CD14-positive monocyte (primary cell): Measurements from ENCODE around the gene TP53I3. TPM values are rescaled to one million over a fixed set of nuclear protein-coding genes. Genes with fewer than 3 reads are reported as not detected.

Source experiments
- DNase-seq, 3 donors: peaks; one replicate each; pipeline ENCODE4 v3.0.0-alpha.2; 2011 to 2022
- H2AFZ ChIP-seq: 2 replicates; pipeline ENCODE4 v1.6.0; 2012; ENCODE audit warnings: mild to moderate bottlenecking, low read depth, low read length, inconsistent platforms; ENCODE audit not compliant: insufficient read depth, poor library complexity, severe bottlenecking
- H3K27ac ChIP-seq, 2 donors: 1 replicate in 1 of 2; 2 replicates in 1 of 2; pipeline ENCODE4 v1.5.1; 2012 to 2013; ENCODE audit warnings: low read length in 2 of 2, control low read depth in 1 of 2, inconsistent platforms in 1 of 2, low read depth in 1 of 2, mild to moderate bottlenecking in 1 of 2
- H3K27me3 ChIP-seq, 2 donors: one replicate each; pipeline versions ENCODE4 v1.6.0 to v1.6.1; 2011 to 2013; ENCODE audit warnings: low read length in 2 of 2; ENCODE audit not compliant: control insufficient read depth in 2 of 2, insufficient read depth in 2 of 2
- H3K36me3 ChIP-seq, 2 donors: replicated peaks in 1 of 2; 1 replicate in 1 of 2; 2 replicates in 1 of 2; pipeline versions ENCODE4 v1.5.1 to v1.6.1; 2012 to 2013; ENCODE audit warnings: low read length in 2 of 2, control low read depth in 1 of 2, inconsistent platforms in 1 of 2, mild to moderate bottlenecking in 1 of 2; ENCODE audit not compliant: insufficient read depth in 2 of 2, control insufficient read depth in 1 of 2
- H3K4me1 ChIP-seq, 2 donors: 1 replicate in 1 of 2; 2 replicates in 1 of 2; pipeline versions ENCODE4 v1.5.1 to v1.6.1; 2012 to 2013; ENCODE audit warnings: low read length in 2 of 2, control low read depth in 1 of 2, inconsistent platforms in 1 of 2, mild to moderate bottlenecking in 1 of 2, moderate library complexity in 1 of 2; ENCODE audit not compliant: insufficient read depth in 2 of 2, control insufficient read depth in 1 of 2
- H3K4me2 ChIP-seq: replicated peaks from 2 replicates; pipeline ENCODE3; 2012; ENCODE audit warnings: low read length, moderate library complexity, mild to moderate bottlenecking; ENCODE audit not compliant: poor library complexity, severe bottlenecking; ENCODE audit errors: extremely low read depth
- H3K4me3 ChIP-seq, 3 experiments: fragments of 200-600 bp in 1 of 3; sonication (generic) in 1 of 3; replicated peaks in 1 of 3; 1 replicate in 2 of 3; 2 replicates in 1 of 3; pipeline ENCODE4 v1.5.1; 2011 to 2013; ENCODE audit warnings: low read length in 3 of 3, mild to moderate bottlenecking in 3 of 3, control low read depth in 2 of 3, low read depth in 2 of 3, inconsistent platforms in 1 of 3, moderate library complexity in 1 of 3
- H3K79me2 ChIP-seq: 2 replicates; pipeline ENCODE4 v1.6.0; 2012; ENCODE audit warnings: mild to moderate bottlenecking, control low read depth, inconsistent platforms, low read length, moderate library complexity; ENCODE audit not compliant: insufficient read depth
- H3K9ac ChIP-seq: 2 replicates; pipeline ENCODE4 v1.6.0; 2017; ENCODE audit warnings: low read length, mild to moderate bottlenecking; ENCODE audit not compliant: insufficient read depth, poor library complexity, severe bottlenecking
- H3K9me3 ChIP-seq, 2 donors: replicated peaks in 1 of 2; 1 replicate in 1 of 2; 2 replicates in 1 of 2; pipeline versions ENCODE4 v1.5.1 to v1.6.1; 2012 to 2013; ENCODE audit warnings: low read length in 2 of 2, control low read depth in 1 of 2; ENCODE audit not compliant: control insufficient read depth in 1 of 2, insufficient read depth in 1 of 2
- H4K20me1 ChIP-seq: 2 replicates; pipeline ENCODE4 v1.6.0; 2012; ENCODE audit warnings: mild to moderate bottlenecking, low read length, control low read depth, moderate library complexity; ENCODE audit not compliant: insufficient read depth
- H3K27ac Mint-ChIP-seq, 7 donors: one replicate each; pipeline ENCODE4 v1.8.0; 2020; ENCODE audit warnings: mild to moderate bottlenecking in 7 of 7, mixed read lengths in 7 of 7, moderate library complexity in 6 of 7, inconsistent platforms in 2 of 7
- H3K27me3 Mint-ChIP-seq, 3 donors: one replicate each; pipeline ENCODE4 v1.8.0; 2021 to 2022; ENCODE audit warnings: low read depth in 3 of 3, mild to moderate bottlenecking in 3 of 3, mixed read lengths in 3 of 3, moderate library complexity in 3 of 3, inconsistent platforms in 1 of 3
- H3K36me3 Mint-ChIP-seq, 2 donors: one replicate each; pipeline ENCODE4 v1.8.0; 2020; ENCODE audit warnings: mixed read lengths in 2 of 2, inconsistent platforms in 1 of 2, mild to moderate bottlenecking in 1 of 2
- H3K4me1 Mint-ChIP-seq: one replicate; pipeline ENCODE4 v1.8.0; 2020; ENCODE audit warnings: mild to moderate bottlenecking, mixed read lengths
- H3K4me3 Mint-ChIP-seq, 2 donors: one replicate each; pipeline ENCODE4 v1.8.0; 2020; ENCODE audit warnings: mild to moderate bottlenecking in 2 of 2, mixed read lengths in 2 of 2, moderate library complexity in 1 of 2
- H3K9me3 Mint-ChIP-seq, 7 donors: one replicate each; pipeline ENCODE4 v1.8.0; 2020 to 2022; ENCODE audit warnings: mixed read lengths in 7 of 7, mild to moderate bottlenecking in 6 of 7, moderate library complexity in 6 of 7, inconsistent platforms in 2 of 7
- WGBS: methylation state at CpG from one replicate; pipeline ENCODE4 v1.1.5; 2013; ENCODE audit warnings: missing lambda C conversion rate; ENCODE audit not compliant: insufficient coverage; 5-methylcytosine and 5-hydroxymethylcytosine counted together
- intact Hi-C, 2 donors: fragments of 100-400 bp; cut with micrococcal nuclease; formaldehyde crosslinking; loops; one replicate each; pipeline versions ENCODE4 v1.15.0 to v1.15.1; 2023
- polyA minus RNA-seq: library from RNA; depleted of rRNA, polyadenylated mRNA; stranded (reverse); fragments of >200 nt; gene quantifications from 2 replicates; pipeline ENCODE4 v1.2.3, GENCODE V29; 2012
- polyA plus RNA-seq, 3 donors: library from polyadenylated mRNA; depleted of rRNA in 1 of 3; unstranded in 2 of 3; stranded (reverse) in 1 of 3; fragments of 300-500 nt in 2 of 3; fragments of >200 nt in 1 of 3; fragmentation: Illumina TruSeq in 2 of 3; gene quantifications; 1 replicate in 2 of 3; 2 replicates in 1 of 3; pipeline ENCODE4 v1.2.3, GENCODE V29; 2012 to 2021
- total RNA-seq, 12 experiments: library from RNA in 1 of 12; stranded (reverse) in 1 of 12; fragments of 120-200 nt in 1 of 12; gene quantifications; one replicate each; pipeline ENCODE4 v1.2.4 and lab custom pipeline; 2013 to 2026; ENCODE audit warnings: mixed read lengths in 6 of 12, inconsistent platforms in 1 of 12
- TF ChIP-seq, protein P1 (sequence below): fragments of 200-600 bp; IDR thresholded peaks from one replicate; pipeline ENCODE4 v1.8.0; 2022; ENCODE audit warnings: antibody characterized with exemption, mild to moderate bottlenecking

The TP53I3 gene, protein sequence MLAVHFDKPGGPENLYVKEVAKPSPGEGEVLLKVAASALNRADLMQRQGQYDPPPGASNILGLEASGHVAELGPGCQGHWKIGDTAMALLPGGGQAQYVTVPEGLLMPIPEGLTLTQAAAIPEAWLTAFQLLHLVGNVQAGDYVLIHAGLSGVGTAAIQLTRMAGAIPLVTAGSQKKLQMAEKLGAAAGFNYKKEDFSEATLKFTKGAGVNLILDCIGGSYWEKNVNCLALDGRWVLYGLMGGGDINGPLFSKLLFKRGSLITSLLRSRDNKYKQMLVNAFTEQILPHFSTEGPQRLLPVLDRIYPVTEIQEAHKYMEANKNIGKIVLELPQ
- total RNA-seq (2013) = 27.7 TPM
- 10 to 100 TPM; 24.5 to 41.7 (median 34.9) TPM for polyA plus RNA-seq
- 10.5 and 12.5 TPM in 2 replicates for polyA minus RNA-seq
- total RNA-seq (lab: John Stamatoyannopoulos, UW) = 3.9 to 13.5 (median 10.0) reads per million in 11 experiments

DNA sequence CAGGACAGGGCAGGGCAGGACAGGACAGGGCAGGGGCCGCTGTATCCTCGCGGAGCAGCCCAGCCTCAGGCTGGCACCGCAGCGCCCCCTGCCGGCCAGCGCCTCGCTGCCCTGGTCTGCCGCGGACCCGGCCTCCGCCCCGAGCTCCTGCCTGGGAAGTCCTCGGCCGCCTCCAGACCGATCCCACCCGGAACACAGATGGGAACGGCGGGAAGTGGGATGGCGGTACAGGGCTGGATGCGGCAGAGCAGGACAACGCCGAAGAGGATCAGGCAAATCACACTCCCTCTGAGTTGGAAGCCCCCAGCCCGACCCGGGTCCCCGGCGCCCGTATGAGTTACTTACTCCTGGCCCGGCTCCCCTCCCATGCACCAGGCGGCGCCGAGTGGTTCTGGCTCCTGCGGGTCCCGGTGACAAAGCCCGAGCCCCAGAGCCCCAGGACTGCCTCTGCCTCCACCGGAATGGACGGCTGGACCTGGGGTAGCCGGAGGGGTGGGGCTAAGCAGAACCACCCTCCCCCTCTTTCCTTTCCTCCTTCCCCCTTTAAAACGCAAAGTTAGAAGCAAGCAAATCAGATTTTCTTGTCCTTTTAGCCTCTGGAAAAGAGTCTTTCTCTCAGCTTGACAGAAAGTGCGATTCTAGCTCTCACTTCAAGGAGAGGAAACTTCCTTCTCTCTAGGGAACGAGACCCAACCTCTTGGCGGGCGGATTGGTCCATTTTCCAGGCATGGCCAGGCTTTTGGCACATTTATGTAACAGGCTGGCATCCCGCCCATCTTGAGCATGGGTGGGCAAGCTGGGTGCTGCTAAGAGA, at the start of gene TP53I3:
Gene TP53I3 (minus strand): TSS at position 449 of the 814 bp plus-strand sequence. CDS start 508 bp downstream, outside the sequence.
- Mint-ChIP-seq H3K27me3 (peaks cover 0 to 1% (median 0%) of the 10 kb centered on the region in 3 donors), H3K4me1 (peaks cover 53% of the 10 kb centered on the region), H3K4me3 (peak within 1 kb of the TSS; percentile 94), H3K36me3 (peaks cover 18 to 46% of the 10 kb centered on the region in 2 donors), H3K9me3 (peaks cover 0 to 3% (median 0%) of the 10 kb centered on the region in 7 donors), H3K27ac (peak within 1 kb of the TSS; percentile 87 to 95 (median 93))
- intact Hi-C loops = loop anchor here (2.0 to 5.0 kb wide), 5 partner anchors 37 to 257 kb away; partner anchors contain the start of genes WDCP (in 2 of the 2), ATAD2B (in 1 of the 2) and FKBP1B (in 1 of the 2)
- DNase-seq = peak; percentile 78 to 87 (median 85)
- Histone ChIP-seq H3K9ac (peak within 1 kb of the TSS; percentile 76), H2AFZ (peak within 1 kb of the TSS; percentile 92), H3K4me1 (peaks cover 44 to 56% of the 10 kb centered on the region in 2 donors), H3K27me3 (no peaks in the 10 kb centered on the region), H3K79me2 (peaks cover 26% of the 10 kb centered on the region), H3K4me3 (peak within 1 kb of the TSS; percentile 42 to 92 (median 74)), H4K20me1 (no peaks in the 10 kb centered on the region), H3K27ac (peak within 1 kb of the TSS; percentile 86 to 92), H3K36me3 (peaks cover 6 to 26% of the 10 kb centered on the region in 2 donors), H3K4me2 (peak within 1 kb of the TSS; percentile 87), H3K9me3 (no peaks in the 10 kb centered on the region)
- TF ChIP-seq, protein P1, sequence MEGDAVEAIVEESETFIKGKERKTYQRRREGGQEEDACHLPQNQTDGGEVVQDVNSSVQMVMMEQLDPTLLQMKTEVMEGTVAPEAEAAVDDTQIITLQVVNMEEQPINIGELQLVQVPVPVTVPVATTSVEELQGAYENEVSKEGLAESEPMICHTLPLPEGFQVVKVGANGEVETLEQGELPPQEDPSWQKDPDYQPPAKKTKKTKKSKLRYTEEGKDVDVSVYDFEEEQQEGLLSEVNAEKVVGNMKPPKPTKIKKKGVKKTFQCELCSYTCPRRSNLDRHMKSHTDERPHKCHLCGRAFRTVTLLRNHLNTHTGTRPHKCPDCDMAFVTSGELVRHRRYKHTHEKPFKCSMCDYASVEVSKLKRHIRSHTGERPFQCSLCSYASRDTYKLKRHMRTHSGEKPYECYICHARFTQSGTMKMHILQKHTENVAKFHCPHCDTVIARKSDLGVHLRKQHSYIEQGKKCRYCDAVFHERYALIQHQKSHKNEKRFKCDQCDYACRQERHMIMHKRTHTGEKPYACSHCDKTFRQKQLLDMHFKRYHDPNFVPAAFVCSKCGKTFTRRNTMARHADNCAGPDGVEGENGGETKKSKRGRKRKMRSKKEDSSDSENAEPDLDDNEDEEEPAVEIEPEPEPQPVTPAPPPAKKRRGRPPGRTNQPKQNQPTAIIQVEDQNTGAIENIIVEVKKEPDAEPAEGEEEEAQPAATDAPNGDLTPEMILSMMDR = peak; percentile 98
- WGBS = under 1% methylated on average over 38 of the region's 44 CpGs

DNA sequence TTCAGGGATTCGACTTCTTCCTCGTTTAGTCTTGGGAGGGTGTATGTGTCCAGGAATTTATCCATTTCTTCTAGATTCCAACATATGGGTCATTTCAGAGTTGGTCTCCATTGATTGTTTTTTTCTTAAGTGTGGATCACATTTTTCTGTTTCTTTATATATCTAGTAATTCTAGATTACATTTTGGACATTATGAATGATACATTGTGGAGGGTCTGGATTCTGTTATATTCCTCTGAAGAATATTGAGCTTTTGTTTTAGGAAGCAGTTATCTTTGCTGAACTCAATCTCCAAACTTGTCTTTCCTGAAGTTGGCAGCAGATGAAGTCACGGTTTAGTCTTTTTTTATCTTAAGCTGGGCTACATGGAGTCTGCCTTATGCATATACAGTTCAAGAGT, 47.9 kb upstream of the TP53I3 start:
- H4K20me1 ChIP-seq = no peaks in the 10 kb centered on the region
- WGBS = no CpG with 5 or more reads among the region's 3 CpGs
- no peak overlapping the region for H3K4me3 ChIP-seq
- no peaks in the 10 kb centered on the region for H3K27me3 ChIP-seq
- H3K4me1 ChIP-seq = no peaks in the 10 kb centered on the region
- no peak overlapping the region for H2AFZ ChIP-seq
- H3K4me2 ChIP-seq = no peak overlapping the region
- no peak overlapping the region for H3K4me3 Mint-ChIP-seq
- DNase-seq = no peak
- no peaks in the 10 kb centered on the region for H3K27me3 Mint-ChIP-seq
- H3K79me2 ChIP-seq = no peaks in the 10 kb centered on the region
- H3K36me3 ChIP-seq = no peaks in the 10 kb centered on the region
- H3K9me3 ChIP-seq = no peaks in the 10 kb centered on the region
- H3K27ac Mint-ChIP-seq = no peak overlapping the region
- no peak overlapping the region for H3K9ac ChIP-seq
- intact Hi-C loops = no loop called here
- TF ChIP-seq, protein P1 = no peak
- peaks cover 15 to 28% of the 10 kb centered on the region in 2 donors for H3K36me3 Mint-ChIP-seq
- peaks cover 7 to 17% (median 12%) of the 10 kb centered on the region in 7 donors for H3K9me3 Mint-ChIP-seq
- H3K27ac ChIP-seq = no peak overlapping the region
- peaks cover 5% of the 10 kb centered on the region for H3K4me1 Mint-ChIP-seq
